Hindlimb muscle (tissue), 1 donor: Measurements from ENCODE around the gene EHD4. TPM values are rescaled to one million over a fixed set of nuclear protein-coding genes. Genes with fewer than 3 reads are reported as not detected.

Source experiments
- DNase-seq: peaks from one replicate; pipeline ENCODE4 v3.0.0-alpha.2; 2013
- polyA plus RNA-seq: library from polyadenylated mRNA; unstranded; fragments of 120-200 nt; gene quantifications from one replicate; pipeline ENCODE4 v1.2.1, GENCODE V29; 2013; ENCODE audit not compliant: insufficient read length

Gene EHD4
- polyA plus RNA-seq, 1 donor = 43.0 TPM

- DNase-seq = no peak
Observed at GRCh38 chr15:41893422-41894250, 78.7 kb downstream of the EHD4 start, which contains the start of gene SPTBN5. TSS of gene SPTBN5 (minus strand) at chr15:41894053. CDS start at chr15:41893497, 556 bp downstream.

GRCh38 chr15:41892621-41893421 lies 79.5 kb downstream of the EHD4 start:
- DNase-seq = no peak

GRCh38 chr15:41891946-41892345 lies 80.4 kb downstream of the EHD4 start:
- no peak for DNase-seq

- DNase-seq = no peak
Observed at GRCh38 chr15:41891226-41891625, 81.1 kb downstream of the EHD4 start.

- DNase-seq = no peak
Observed at GRCh38 chr15:41890050-41890690, 82.2 kb downstream of the EHD4 start.

GRCh38 chr15:41888662-41889253 lies 83.6 kb downstream of the EHD4 start:
- DNase-seq = no peak

GRCh38 chr15:41887893-41888292 lies 84.5 kb downstream of the EHD4 start:
- DNase-seq = no peak

GRCh38 chr15:41887161-41887560 lies 85.2 kb downstream of the EHD4 start:
- no peak for DNase-seq

- no peak for DNase-seq
Observed at GRCh38 chr15:41886741-41887140, 85.6 kb downstream of the EHD4 start.

GRCh38 chr15:41885841-41886240 lies 86.5 kb downstream of the EHD4 start:
- no peak for DNase-seq

- no peak for DNase-seq
Observed at GRCh38 chr15:41885321-41885720, 87.0 kb downstream of the EHD4 start.

GRCh38 chr15:41884458-41884857 lies 87.9 kb downstream of the EHD4 start:
- no peak for DNase-seq

- no peak for DNase-seq
Observed at GRCh38 chr15:41883484-41883825, 88.9 kb downstream of the EHD4 start.

- no peak for DNase-seq
Observed at GRCh38 chr15:41882689-41883483, 89.5 kb downstream of the EHD4 start.

GRCh38 chr15:41881920-41882688 lies 90.3 kb downstream of the EHD4 start:
- DNase-seq = no peak

GRCh38 chr15:41881550-41881919 lies 90.8 kb downstream of the EHD4 start:
- DNase-seq = no peak

GRCh38 chr15:41881086-41881485 lies 91.3 kb downstream of the EHD4 start:
- no peak for DNase-seq

- no peak for DNase-seq
Observed at GRCh38 chr15:41880156-41880877, 92.0 kb downstream of the EHD4 start.

GRCh38 chr15:41879321-41879845 lies 93.0 kb downstream of the EHD4 start:
- no peak for DNase-seq

- no peak for DNase-seq
Observed at GRCh38 chr15:41878355-41878699, 94.0 kb downstream of the EHD4 start.
